Sigmoid colon (tissue), 7 donors: ENCODE data around the gene UPP1. TPM values are rescaled to one million over a fixed set of nuclear protein-coding genes. Genes with fewer than 3 reads are reported as not detected.

Experiments used
- DNase-seq: peaks from one replicate; pipeline ENCODE4 v3.0.0-alpha.2; 2019
- H3K27ac ChIP-seq, 4 donors: fragments of 200-600 bp; sonication (generic); one replicate each; pipeline ENCODE4 v1.5.1; 2016 to 2019; ENCODE audit warnings: mild to moderate bottlenecking in 1 of 4
- H3K27me3 ChIP-seq, 3 donors: fragments of 200-600 bp; sonication (generic); one replicate each; pipeline ENCODE4 v1.5.1; 2019; ENCODE audit warnings: mild to moderate bottlenecking in 1 of 3
- H3K36me3 ChIP-seq, 4 donors: fragments of 200-600 bp; sonication (generic); one replicate each; pipeline ENCODE4 v1.5.1; 2016 to 2019
- H3K4me1 ChIP-seq, 4 donors: fragments of 200-600 bp; sonication (generic); one replicate each; pipeline ENCODE4 v1.5.1; 2017 to 2019
- H3K4me3 ChIP-seq, 4 donors: fragments of 200-600 bp; sonication (generic); one replicate each; pipeline ENCODE4 v1.5.1; 2017 to 2019; ENCODE audit warnings: mild to moderate bottlenecking in 2 of 4, moderate library complexity in 1 of 4
- H3K9me3 ChIP-seq, 4 donors: fragments of 200-600 bp in 3 of 4; sonication (generic) in 3 of 4; one replicate each; pipeline versions ENCODE4 v1.5.1 to v1.6.1; 2013 to 2019
- EP300 ChIP-seq, 4 donors: sonication (generic); formaldehyde crosslinking; IDR thresholded peaks; one replicate each; pipeline ENCODE4 v1.6.1; 2017; ENCODE audit warnings: antibody characterized with exemption in 4 of 4
- POLR2A ChIP-seq, 2 donors: fragments of 450-650 bp; IDR thresholded peaks; one replicate each; pipeline ENCODE4 v1.6.1; 2016; ENCODE audit warnings: antibody characterized with exemption in 2 of 2, mild to moderate bottlenecking in 2 of 2, moderate library complexity in 2 of 2
- POLR2AphosphoS5 ChIP-seq, 4 donors: sonication (generic); formaldehyde crosslinking; IDR thresholded peaks; one replicate each; pipeline ENCODE4 v1.6.1; 2017; ENCODE audit warnings: antibody characterized with exemption in 4 of 4
- WGBS, 2 donors: extraction: QIAGEN DNeasy Blood & Tissue Kit; methylation state at CpG; one replicate each; pipeline ENCODE4 v1.1.7; 2013; 5-methylcytosine and 5-hydroxymethylcytosine counted together
- intact Hi-C: fragments of 100-400 bp; cut with DNase I; formaldehyde crosslinking; loops from one replicate; pipeline ENCODE4 v1.15.1; 2023
- polyA plus RNA-seq, 3 donors: library from polyadenylated mRNA; stranded (reverse); fragments of 200-250 nt; gene quantifications; one replicate each; pipeline ENCODE4 v1.2.3, GENCODE V29; 2013
- total RNA-seq, 4 donors: library from RNA; depleted of rRNA; stranded (reverse); fragments of >200 nt; gene quantifications; one replicate each; pipeline ENCODE4 v1.1.0, GENCODE V29; 2016
- TF ChIP-seq, protein P1 (sequence below), 4 experiments: fragments of 450-650 bp in 3 of 4; fragments of 200-600 bp in 1 of 4; IDR thresholded peaks; one replicate each; pipeline ENCODE4 v1.5.1; 2016 to 2019; ENCODE audit warnings: antibody characterized with exemption in 4 of 4, mild to moderate bottlenecking in 3 of 4, moderate library complexity in 2 of 4
- donor health status: healthy with polysubstance abuse.
- donor health status: Bipolar disorder and iron deficiency.
- donor health status: healthy.

Gene UPP1
- total and polyA plus RNA-seq, 7 donors, result 10.2 to 136 (median 17.1) TPM

DNA sequence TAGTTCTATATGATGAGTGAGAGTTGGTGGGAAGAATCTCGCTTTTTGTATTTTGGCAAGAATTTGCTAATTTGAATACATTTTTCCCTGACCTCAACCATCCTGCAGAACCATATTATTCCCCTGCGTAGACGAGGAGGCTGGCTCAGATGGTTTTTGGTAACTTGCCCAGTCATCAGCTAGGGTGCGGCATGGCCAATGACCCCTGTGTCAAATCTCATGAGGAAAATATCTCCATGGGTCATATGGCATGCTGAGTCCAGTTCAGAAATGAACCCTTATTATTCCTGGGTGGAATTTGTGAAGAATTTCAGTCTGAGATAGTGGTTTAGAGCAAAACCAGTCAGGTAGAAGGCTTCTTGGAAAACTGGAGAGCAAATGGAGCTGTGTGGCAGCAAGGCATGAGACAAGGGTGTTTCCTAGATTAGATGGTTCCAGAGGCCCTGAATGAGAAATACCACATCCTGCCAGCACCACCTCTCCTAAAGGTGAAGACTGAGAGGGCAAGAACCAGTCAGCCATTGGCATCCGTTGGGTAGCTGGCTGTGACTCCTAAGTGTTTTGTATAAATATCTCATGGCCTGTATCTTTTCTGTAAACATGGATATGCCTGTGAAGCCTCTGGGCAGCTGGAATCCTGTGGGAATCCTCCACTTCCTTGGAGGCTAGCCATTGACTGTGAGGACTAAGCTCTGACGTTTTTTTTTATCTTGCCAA, 5.8 kb upstream of the UPP1 start:
- TF ChIP-seq POLR2A (IDR thresholded peaks at IDR 0.05) (no peak), POLR2AphosphoS5 (IDR thresholded peaks at IDR 0.05) (no peak), EP300 (IDR thresholded peaks at IDR 0.05) (no peak)
- TF ChIP-seq, protein P1, sequence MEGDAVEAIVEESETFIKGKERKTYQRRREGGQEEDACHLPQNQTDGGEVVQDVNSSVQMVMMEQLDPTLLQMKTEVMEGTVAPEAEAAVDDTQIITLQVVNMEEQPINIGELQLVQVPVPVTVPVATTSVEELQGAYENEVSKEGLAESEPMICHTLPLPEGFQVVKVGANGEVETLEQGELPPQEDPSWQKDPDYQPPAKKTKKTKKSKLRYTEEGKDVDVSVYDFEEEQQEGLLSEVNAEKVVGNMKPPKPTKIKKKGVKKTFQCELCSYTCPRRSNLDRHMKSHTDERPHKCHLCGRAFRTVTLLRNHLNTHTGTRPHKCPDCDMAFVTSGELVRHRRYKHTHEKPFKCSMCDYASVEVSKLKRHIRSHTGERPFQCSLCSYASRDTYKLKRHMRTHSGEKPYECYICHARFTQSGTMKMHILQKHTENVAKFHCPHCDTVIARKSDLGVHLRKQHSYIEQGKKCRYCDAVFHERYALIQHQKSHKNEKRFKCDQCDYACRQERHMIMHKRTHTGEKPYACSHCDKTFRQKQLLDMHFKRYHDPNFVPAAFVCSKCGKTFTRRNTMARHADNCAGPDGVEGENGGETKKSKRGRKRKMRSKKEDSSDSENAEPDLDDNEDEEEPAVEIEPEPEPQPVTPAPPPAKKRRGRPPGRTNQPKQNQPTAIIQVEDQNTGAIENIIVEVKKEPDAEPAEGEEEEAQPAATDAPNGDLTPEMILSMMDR (IDR thresholded peaks at IDR 0.05), result no peak

DNA sequence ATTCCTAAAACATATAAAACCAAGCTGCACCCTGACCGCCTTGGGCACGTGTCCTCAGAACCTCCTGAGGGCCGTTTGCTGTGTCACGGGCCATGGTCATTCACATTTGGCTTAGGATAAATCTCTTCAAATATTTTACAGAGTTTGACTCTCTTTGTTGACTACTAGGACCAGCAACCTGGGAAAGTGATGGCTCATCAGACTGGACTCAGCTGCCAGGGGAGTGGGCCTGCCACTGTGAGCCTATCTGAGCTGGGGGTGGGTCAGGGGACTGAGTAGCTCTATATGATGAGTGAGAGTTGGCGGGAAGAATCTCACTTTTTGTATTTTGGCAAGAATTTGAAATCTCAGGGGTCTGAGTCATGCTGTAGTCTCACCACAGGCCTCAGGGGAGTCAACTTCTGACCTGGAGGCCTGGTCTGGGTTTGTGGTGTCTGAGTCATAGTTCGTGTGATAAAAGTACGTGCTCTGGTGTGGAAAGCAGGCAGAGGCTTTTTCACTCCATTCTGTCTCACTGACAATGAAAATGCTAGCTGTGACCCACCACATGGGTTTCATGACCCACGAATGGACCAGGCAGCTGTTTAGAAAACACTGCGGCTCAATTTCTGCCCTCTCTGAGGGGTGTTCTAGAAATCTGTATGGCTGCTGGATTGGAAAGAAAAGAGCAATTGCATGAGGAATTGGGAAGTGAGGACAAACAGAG, 4.2 kb upstream of the UPP1 start:
- H3K27me3 ChIP-seq, result no peaks in the 10 kb centered on the region
- intact Hi-C loops, result no loop called here
- WGBS, 2 donors, result 63 to 75% methylated on average over 9 of the region's 9 CpGs
- peak; percentile 89 for DNase-seq
- no peaks in the 10 kb centered on the region for H3K36me3 ChIP-seq
- H3K4me1 ChIP-seq, result peaks cover 0 to 17% (median 14%) of the 10 kb centered on the region in 4 donors
- H3K4me3 ChIP-seq, result no peak overlapping the region
- H3K9me3 ChIP-seq, result no peaks in the 10 kb centered on the region
- peak overlapping the region; percentile 14 to 56 (median 30) for H3K27ac ChIP-seq
- TF ChIP-seq EP300 (IDR thresholded peaks at IDR 0.05), result no peak
- TF ChIP-seq, protein P1 (IDR thresholded peaks at IDR 0.05), result no peak
- TF ChIP-seq POLR2AphosphoS5 (IDR thresholded peaks at IDR 0.05), result peak; percentile 31 to 79 (median 52)
- TF ChIP-seq POLR2A (IDR thresholded peaks at IDR 0.05), result peak in 1 of 2 donors; percentile 12

More for the DNA sequence above, 5.8 kb upstream of the UPP1 start:
- no peak overlapping the region for H3K4me3 ChIP-seq
- WGBS, 2 donors, result 55 to 70% methylated on average over 6 of the region's 6 CpGs
- no peaks in the 10 kb centered on the region for H3K36me3 ChIP-seq
- H3K27me3 ChIP-seq, result no peaks in the 10 kb centered on the region
- DNase-seq, result no peak
- H3K9me3 ChIP-seq, result no peaks in the 10 kb centered on the region
- H3K27ac ChIP-seq, result no peak overlapping the region
- intact Hi-C loops, result no loop called here
- peaks cover 0 to 4% (median 4%) of the 10 kb centered on the region in 4 donors for H3K4me1 ChIP-seq

DNA sequence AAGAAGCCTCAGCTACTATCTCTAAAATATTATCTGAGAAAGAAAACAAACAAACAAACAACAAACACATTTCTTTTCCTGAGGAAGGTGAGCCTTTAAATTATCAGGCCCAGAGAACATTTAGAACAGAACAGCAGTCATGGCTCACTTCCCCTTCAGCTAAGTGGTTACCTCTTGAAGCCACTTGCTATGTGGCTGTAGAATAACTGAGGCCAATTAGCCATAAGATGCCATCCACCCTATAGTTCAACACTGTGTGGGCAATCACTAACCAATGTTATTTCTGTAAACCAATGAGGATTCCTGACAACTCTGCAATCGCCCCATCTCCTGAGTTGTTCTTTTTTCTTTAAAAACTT, 3.7 kb upstream of the UPP1 start:
- 87 to 95% methylated on average over 1 of the region's 1 CpG for WGBS, 2 donors
- Histone ChIP-seq H3K9me3 (no peaks in the 10 kb centered on the region), H3K4me1 (peaks cover 0 to 19% (median 15%) of the 10 kb centered on the region in 4 donors), H3K36me3 (no peaks in the 10 kb centered on the region), H3K27me3 (no peaks in the 10 kb centered on the region), H3K27ac (peak overlapping the region in 3 of 4 donors; percentile 19 to 56 (median 42)), H3K4me3 (no peak overlapping the region)
- intact Hi-C loops, result no loop called here
- no peak for DNase-seq
- TF ChIP-seq, protein P1 (IDR thresholded peaks at IDR 0.05), result no peak
- TF ChIP-seq POLR2AphosphoS5 (IDR thresholded peaks at IDR 0.05) (no peak), POLR2A (IDR thresholded peaks at IDR 0.05) (no peak), EP300 (IDR thresholded peaks at IDR 0.05) (no peak)

DNA sequence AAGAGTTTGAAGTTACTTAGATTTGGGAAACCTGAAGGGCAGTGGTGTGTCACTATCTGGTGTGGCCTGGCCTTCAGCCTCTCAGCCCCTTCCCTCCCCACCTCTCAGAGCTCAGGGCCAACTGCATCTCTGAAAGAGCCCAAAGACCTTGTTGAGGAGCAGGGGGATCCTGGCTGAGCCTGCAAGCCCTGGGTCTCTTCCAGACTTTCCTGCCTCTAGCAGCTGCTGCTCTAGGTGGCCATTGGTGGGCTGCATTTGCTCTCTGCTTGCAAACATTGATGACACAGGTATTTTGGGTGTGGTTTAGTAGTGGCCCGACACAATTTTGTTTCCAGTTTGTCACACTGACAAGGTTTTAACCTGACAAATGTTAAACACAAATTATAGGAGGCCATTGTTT, 3.1 kb upstream of the UPP1 start:
- TF ChIP-seq, protein P1 (IDR thresholded peaks at IDR 0.05), result no peak
- TF ChIP-seq POLR2A (IDR thresholded peaks at IDR 0.05), result no peak
- no peak for TF ChIP-seq POLR2AphosphoS5 (IDR thresholded peaks at IDR 0.05)
- no peak for TF ChIP-seq EP300 (IDR thresholded peaks at IDR 0.05)
- Histone ChIP-seq H3K27ac (peak overlapping the region in 2 of 4 donors; percentile 19 to 56), H3K9me3 (no peaks in the 10 kb centered on the region), H3K4me3 (no peak overlapping the region), H3K4me1 (peaks cover 0 to 19% (median 15%) of the 10 kb centered on the region in 4 donors), H3K36me3 (no peaks in the 10 kb centered on the region), H3K27me3 (no peaks in the 10 kb centered on the region)
- 69 to 77% methylated on average over 1 of the region's 1 CpG for WGBS, 2 donors
- DNase-seq, result no peak
- intact Hi-C loops, result no loop called here
